ENCODE measurements around the gene ARL8A.
"Not testable (repeated sequence)": the region's sequence is repeated elsewhere in the genome, so short reads cannot be mapped to it uniquely, and the experiment has no call there.

The ARL8A gene

DNA sequence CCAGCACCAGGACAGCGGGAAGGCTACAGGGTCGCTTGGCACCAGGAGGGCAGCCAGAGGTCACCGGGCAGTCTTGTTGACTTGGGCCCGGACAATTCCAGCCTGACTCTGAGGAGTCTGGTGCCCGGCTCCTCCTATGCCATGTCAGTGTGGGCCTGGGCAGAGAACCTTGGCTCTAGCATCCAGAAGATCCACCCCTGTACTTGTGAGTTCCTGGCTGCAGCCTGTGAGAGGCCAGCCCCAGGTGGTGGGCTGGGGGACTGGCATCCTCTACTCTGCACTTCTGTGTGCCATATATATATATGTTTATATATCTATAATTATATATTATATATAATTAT, 27.4 kb upstream of the ARL8A start:
- DNase-seq = no peak

DNA sequence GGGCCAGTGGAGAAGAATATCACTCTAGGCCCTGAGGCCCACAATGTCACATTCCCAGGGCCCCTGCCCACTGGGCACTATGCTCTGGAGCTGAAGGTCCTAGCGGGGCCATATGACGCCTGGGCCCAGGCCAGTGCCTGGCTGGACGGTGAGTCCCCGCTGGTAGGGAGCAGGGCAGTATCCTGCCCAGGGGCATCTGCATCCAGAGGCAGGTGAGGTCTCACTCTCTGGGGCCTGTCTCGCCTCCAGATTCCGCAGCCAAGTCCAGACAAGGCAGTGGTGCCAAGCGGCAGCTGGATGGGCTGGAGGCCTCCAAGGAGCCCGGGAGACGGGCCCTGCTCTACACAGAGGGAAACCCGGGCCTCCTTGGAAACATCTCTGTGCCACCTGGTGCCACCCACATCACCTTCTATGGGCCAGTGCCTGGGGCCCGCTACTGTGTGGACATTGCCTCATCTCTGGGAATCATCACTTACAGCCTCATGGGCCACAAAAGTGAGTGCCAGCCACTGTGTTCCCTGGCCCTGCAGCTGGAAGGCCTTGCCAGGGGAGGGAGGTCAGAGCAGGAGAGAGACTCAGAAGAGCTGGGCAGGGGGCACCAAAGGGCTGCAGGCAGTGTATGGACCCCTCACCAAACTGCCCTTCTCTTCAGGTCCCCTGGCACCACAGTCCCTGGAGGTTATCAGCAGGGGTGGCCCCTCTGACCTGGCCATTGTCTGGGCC, 26.9 kb upstream of the ARL8A start:
- no peak for DNase-seq

DNA sequence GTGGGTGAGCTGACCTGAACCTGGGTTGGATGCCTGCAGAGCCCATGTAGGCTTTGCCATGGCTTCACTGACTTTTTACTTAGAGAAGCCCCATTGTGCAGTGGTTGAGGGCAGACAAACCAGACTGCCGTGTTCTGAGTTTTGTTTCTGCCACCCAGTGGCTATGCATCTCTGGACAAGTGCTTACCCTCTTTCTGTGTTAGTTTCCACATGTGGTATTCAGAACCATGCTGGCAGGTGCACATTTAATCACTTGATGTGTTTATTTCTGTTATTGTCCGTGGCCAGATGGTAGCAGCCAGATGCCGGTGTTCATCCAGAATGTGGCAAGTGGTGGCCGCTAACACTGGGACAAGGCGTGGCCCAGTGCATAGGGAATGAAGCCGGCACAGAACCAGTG, 26.2 kb upstream of the ARL8A start:
- no peak for DNase-seq

DNA sequence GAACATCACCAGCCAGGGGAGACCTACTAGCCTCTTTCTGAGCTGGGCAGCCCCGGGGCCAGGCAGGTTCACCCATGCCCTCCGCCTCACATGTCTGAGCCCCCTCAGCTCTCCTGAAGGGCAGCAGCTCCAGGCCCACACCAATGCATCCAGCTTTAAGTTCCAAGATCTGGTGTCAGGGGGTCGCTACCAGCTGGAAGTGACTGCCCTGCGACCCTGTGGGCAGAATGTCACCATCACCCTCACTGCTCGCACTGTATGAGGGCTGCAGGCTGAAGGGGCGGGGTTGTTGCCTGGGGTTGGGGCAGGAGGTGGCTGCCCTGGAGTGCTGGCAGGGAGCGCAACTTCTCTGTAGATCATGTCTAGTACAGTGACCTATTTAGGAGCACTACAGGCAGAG, 24.3 kb upstream of the ARL8A start:
- DNase-seq = no peak

DNA sequence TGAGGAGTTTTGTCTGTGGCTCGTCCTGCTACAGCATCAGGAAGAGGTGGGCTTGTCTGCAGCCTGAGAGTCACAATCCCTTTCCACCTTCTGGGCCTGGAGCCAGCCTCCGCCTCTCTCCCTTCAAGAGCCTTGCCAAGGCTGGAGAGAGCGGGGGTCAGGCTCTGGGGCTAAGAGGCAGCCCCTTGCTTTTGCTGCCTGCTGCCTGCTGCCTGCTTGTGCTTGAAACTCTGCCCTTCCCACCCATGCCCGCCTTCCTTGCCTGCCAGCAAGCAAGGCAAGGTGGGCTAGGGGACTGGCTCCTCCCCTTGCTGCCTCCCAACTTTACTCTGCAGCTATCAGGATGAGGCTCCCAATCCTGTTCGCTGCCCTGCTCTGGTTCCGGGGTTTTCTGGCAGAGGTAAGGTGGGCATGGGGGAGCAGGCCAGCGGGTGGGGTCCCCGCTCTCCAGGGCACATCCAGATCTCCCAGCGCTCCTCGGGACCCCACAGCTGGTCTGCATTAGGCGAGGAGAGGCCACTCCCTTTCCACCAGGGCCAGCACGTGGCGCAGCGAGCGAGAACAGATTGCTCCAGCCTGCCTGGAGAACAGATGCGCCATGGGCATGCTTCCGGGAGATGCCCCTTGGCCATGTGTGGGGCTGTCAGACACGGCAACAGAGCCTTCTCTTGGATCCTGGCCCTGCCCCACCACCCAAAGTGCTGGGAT, 23.3 kb upstream of the ARL8A start:
- no peak for DNase-seq

DNA sequence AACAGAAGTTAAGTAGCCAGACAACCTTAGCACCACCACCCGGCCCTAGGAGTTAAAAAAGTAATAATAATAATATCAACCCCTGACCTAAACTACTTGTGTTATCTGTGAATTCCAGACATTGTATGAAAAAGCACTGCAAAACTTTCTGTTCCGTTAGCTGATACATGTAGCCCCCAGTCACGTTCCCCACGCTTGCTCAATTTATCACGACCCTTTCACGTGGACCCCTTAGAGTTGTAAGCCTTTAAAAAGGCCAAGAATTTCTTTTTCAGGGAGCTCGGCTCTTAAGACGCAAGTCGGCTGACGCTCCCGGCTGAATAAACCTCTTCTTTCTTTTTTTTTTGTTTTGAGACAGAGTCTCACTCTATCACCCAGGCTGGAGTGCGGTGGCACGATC, 22.5 kb upstream of the ARL8A start:
- not testable (repeated sequence) for DNase-seq

DNA sequence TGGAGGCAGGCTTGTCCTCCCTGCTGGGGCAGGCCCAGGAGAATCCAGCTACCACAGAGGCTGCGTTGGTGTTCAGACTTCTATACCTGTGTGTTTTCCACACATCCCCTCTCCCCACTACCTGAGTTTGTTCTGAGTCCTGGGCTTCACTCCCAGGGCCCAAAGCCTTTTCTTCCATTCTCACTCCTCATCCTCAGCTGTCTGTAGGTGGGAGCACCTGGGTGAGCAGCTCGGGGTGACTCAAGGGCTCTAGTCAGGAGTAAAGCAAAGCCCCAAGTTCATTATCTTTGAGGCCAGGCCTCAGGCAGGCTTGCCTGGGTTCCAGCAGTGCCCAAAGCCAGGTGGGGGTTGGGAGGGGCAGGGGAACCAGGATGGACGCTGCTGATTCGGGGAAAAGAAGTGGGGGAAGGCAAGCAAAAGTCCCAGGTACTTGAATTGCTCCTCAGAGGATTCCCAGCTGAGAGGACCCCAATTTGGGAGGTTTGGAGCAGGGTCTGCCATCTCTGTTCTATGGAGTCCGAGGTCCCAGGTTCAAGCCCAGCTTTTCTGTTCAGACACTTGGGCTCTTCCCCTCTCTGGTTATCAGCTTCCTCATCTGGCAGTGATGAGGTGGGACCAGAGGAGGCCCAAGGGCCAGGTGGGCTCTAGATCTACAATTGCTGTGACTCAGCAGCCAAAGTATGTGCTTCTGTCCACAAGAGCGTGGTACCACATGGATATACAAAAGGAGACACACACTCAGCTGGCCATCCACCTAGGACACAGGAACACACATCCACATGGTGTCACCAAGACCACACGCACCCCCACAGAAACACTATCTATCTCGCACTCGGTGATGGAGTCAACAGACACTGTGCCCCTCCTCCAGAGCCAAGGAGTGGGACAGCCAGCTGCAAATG, 21.7 kb upstream of the ARL8A start:
- DNase-seq = no peak

DNA sequence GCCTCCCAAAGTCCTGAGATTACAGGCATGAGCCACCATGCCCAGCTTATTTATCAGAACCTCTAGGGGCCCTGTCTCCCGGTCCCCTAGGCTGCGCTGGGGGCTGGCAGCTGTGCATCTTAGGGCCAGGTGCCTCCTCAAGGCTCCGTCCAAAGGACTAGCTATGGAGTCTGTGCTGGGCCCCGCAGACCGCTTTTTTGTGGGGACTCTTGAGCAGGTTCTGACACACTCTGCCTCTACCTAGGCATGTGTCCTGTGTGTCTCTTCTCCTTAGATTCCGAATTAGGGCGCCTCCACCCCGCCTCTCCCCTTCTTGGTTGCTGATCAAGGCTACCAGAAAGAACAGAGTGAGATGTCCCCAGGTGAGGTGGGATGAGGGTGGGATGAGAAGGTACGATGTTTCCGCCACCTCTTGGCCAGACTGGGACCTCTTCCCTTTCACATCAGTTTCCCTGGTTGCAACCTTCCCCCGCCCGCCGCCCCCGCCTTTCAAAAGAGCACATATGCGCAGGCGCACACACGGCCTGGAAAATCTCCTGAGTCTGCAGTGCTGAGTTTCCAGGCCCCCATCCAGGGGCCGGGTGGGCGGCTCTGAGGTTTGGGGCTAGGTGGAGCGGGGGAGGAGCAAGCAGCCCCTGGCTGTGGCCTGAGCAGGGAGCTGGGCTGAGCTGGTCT, 20.9 kb upstream of the ARL8A start:
- DNase-seq = no peak

DNA sequence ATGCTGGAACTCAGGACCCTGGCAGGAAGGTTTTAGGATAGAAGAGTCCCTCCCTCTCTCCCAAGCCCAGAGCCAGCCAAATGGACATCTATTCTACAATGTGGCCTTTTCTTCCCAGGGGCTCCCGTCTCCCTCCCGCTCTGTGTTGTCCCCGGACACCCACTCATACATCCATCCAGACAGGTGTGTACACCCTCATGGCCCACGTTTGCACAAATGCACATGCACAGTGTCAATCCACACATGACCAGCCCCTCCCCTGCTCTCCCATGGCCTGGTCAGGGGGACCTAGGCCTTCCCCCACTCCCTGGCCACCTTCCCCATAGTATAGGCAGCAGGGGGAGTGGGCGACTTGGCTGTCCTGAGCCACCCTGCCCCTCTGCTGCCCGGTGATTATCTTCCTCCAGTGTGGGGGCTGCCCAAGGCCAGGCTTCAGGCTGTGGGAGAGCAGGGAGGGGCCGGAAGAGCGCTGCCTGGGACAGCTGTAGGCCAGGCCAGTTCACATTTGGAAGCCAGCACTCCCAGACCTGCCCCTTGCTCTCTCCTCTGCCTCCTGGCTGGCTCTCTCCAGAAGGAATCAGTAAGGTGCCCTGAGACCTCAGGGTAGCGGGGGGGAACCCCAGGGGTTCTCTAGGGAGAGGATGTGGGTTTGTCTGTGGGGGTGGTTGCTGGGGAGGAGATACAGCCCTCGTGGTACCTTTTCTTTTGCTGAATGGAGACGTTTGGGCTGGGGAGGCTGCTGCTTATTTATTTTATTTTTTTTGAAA, 19.9 kb upstream of the ARL8A start:
- peak; percentile 55 for DNase-seq

DNA sequence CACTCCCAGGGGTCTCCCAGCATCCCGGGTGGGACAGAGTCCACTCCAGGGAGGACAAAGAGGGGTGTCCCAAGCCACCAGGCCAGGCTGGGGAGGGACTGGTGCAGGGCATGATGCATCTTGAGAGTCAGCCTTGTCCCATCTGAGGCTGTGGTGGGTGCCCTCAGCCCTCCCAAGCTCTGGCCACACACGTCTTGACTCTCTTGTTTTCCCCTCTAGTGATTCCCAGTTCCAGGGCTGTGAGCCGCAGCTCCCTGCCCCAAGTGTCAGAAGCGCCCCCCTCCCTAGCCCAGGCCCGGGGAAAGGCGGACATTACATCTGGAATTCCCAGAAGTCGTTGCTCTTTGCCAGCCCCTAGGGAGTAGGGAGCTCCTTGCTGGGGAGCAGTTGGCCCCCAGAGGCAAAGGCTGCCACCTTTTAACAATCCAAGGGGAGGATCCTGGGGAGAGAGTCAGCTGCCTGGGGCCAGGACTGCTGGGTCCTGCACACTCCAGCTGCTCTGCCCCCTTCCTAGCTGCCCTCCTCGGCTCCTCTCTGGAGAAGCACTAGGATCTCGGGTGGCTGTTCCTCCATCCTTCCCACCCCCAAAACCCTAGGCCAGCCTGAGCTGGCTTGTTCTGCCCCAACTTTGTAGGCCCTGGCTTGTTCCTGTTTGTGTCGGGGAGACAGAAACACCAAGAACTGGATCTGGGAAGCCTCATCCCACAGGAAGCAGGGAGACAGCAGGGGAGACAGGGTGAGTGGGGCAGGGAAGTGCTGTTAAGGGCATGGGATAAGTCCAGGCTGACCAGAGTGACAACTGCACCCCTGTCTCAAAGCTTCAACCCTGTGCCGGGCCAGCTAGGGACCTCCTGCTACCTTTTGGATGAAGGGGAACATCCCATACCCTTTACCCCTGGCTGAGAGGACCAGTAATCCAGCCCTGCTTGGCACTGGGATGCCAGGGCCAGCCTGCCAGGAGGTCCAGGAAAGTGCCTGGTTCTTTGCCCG, 19.0 kb upstream of the ARL8A start:
- DNase-seq = no peak

DNA sequence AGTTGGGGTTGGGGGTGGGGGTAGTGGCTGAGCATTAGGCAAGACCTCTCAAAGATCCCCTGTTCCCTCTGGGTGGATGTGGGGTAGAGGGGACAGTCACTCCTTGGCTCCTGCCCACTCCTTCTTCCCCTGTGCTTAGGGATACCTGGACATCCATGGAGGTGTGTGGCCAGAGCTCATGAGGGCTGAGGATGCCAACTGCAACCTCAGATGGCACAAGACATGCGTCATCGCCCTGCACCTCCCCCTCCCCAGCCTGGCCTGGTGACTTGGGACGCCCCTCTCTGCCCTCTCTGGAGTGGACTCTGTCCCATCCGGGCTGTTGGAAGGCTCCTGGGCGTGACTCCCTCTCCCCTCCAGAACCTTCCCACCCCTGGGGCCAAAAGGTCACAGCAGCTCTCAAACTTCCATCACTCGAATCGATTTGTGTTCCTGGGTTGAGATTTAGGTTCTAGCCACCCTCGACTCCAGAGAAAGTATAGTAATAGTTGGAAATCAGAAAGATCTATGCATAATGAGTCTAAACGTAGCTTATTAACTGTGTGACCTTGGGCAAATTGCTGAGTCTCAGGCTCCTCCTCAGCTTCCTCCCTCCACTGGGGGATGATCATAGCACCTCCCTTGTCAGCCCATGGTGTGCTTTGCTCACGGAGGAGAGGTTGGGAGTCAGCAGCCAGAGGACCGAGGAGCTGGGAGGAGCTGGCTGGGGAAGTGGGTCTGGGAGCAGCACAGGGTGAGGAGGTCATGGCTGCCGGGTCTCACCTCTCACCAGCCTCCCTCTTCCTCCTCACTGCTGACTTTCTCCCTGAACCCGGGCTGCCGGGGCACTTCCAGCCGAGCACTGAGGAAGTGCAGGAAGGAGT, 18.1 kb upstream of the ARL8A start:
- no peak for DNase-seq

DNA sequence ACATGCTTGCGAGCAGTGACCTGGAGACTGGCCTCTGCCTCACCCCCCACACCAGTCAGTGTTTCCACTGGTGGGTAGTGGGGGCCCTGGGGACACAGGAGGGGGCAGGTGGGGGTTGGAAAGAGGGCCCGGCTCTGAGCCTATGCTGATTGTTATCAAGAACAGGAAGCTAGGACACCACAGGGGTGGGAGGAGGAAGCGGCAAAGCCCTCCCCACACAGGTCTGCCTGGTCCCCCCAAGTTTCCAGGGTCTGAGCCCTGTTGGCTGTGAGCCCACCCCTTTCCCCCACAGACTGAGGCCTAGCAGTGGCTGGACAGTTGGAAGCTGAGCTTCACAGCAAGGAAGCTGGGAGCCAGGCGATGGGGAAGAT, 17.5 kb upstream of the ARL8A start:
- no peak for DNase-seq

DNA sequence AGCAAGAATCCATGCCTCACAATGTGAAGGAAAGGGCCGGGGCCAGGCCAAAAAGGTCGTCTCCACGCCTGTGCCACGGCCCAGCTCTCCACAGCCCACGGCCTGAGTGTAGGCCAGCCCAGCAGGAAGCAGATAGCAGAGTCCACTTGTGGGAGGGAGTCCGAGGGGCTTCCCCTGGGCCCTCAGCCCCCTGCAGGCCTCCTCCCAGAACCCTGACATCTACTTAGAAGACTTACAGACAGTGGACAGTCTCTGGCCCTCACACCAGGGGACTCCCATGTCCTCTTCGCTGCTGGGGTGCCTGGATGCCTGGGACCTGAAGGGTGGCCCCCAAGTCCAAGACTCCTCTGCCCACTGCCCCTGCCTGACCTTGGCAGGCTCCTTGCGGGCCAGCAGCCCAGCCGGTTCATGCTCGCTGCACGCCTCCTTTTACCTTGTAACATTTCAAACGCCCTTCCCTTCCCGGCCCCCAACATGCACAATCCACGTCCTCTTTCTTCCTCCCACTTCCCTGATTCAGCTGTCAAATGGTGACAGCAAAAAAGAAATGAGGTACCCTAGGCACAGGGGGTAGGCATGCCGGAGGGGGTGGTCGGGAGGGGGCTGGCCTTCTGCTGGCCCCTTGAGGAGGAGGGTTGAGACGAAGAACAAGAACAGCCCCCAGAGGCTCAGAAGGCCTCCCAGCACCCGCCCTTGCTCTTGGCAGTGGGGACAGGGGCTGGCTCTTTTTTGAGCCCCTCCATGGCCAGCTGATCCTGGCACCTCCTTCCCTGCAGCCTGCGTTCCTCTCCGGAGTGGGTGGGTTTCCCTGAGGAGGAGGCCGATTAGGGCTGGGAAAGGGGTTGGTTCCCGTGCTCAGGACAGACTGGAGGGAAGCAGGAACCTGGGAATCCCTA, 16.9 kb upstream of the ARL8A start:
- no peak for DNase-seq

DNA sequence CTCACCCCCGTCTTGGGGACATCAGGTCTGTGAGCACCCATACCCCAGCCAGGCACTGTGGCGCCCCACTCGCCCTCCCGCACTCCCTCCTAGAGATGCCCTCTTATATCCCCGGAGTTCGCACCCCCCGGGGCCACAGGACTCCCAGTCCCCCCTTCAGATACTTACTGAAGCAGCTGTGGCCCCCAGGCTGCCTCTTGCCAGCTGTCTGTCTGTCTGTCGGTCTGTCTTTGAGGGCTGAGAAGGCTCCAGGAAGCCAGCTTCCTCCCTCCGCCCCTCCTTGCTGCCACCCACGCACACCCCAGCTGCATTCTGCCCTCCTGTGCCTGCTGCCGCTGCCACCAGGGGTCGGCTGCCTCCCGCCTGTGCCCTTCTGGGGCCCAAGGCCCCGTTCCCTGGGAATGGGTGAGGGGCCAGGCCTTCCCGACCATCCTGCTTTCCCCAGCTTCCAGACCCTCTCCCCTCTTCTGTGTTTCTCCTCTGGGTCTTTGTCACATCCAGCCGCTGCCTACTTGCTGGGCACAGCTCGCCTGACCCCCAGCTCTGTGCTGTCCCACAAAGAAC, 15.9 kb upstream of the ARL8A start, which contains the start of gene PTPN7:
PTPN7 (minus strand) TSS at position 226 of the 564 bp plus-strand sequence. CDS start 1,200 bp downstream, outside the sequence.
- DNase-seq = peak; percentile 62

DNA sequence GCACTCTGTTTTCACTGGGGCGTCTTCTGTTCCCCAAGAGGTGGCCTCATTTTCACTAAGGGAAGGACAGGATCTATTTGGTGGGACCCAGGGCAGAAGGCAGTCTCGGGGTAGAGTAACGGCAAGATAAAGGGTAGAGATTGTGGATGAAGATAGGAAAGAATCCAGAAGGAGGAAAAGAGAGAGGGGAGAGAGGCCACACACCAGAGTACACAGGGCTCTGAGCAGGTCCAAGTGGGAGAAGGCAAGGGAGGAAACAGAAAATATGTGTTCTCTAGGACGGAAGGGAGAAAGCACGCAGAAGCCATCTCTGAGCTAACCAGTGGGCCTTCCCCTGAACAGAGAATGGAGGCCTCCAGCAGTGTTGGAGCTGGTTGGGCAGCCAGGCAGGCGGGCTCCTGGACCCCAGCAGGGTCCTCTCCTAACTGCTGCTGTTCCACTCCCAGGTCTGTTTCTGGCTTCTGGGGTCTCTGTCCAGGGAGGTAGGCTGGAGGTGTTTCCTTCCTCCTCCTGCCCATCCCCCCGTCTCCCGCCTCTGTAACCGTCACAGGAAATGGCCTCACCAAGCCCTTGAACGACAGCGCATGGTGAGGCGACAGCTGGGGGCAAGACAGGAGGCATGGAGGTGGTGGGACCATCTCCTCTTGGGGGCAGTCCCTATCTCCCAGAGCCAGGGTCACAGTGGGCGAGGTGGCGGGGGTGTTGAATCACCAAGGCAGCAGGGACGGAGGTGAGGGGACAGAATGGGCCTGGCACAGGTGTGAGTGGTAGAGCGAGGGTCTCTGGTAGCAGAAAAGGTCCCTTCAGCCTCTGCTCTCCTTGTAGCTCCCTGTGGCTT, 15.2 kb upstream of the ARL8A start:
- peak; percentile 19 for DNase-seq

DNA sequence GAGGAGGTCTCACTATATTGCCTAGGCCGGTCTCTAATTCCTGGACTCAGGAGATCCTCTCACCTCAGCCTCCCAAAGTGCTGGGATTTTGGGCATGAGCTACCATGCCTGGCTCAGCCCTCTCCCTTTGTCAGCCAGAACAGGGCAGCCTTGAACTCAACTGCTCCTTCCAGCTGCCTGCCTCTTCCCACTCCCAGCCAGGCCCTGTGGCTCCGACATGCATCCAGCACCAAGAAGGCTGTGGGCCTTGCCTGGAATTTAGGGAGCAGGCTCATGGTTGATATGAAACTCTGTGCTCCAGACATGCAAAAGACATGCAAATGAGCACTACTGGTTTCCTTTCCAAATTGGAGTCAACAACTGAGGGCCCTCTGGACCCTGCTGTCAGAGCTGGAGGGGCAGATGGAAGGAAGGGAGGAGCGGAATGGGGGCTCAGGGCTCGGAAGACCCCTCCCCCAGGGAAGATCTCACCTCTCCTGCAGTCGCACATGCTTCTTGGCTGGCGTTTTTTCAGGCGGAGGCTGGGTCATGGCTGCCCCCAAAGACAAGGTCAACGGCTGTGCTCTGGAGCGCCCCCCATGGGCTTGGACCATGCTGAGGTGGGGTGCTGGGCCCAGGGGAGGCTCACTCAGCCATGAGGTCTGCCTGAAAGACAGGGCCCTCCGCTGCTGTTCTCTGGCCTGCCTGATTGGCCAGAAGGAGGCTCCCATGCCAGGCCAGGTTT, 14.4 kb upstream of the ARL8A start:
- DNase-seq = no peak

DNA sequence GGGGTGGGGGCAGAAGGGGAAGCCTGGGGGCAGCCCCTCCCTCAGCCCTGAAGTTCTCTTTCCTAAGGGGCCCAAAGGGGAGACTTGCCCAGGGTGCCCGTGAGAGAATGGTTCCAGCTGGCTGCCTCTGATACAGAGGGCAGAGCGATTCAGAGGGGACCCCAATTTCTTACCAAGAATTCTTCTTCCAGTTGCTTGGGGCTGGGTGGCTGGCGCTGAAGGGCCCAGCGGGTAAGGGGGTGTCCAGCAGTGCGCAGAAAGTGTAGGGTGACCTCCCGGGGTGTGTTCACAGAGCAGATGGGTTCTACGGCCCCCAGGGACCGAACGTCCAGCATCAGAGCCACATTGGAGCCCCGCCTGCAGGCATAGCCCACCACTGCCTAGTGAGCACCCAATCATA, 13.4 kb upstream of the ARL8A start:
- DNase-seq = no peak

Data from effector CD8-positive, alpha-beta T cell (primary cell).